Measurements from ENCODE around the gene AP5S1. TPM values are rescaled to one million over a fixed set of nuclear protein-coding genes. Genes with fewer than 3 reads are reported as not detected.

The AP5S1 gene
- total and polyA plus RNA-seq, 2 of the 4 experiments (the other 2 are of a cell fraction), result 10.1 to 11.7 TPM

GRCh38 chr20:3777381-3777715, 43.0 kb upstream of the AP5S1 start:
- peak overlapping the region; percentile 60; the same call in 1 of the 2 replicates for H3K9ac ChIP-seq (ENCODE audit: low read depth, low read length)
- WGBS, 2 experiments (ENCODE audit: extremely low coverage in 2 of 2, insufficient read length in 1 of 2), result 51% methylated on average over 5 of the region's 16 CpGs; no CpG with 5 or more reads in 1 of the 2 experiments

More at GRCh38 chr20:3777381-3777715, 43.0 kb upstream of the AP5S1 start:
- Histone ChIP-seq H2AK5ac (ENCODE audit: low read depth, low read length) (peak overlapping the region; percentile 54; the same call in 1 of the 2 replicates), H2BK15ac (ENCODE audit: low read depth, low read length) (no peak overlapping the region; the same call in 2 of the 3 replicates), H3K9me3 (ENCODE audit: control insufficient read depth, insufficient read depth, low read length) (no peaks in the 10 kb centered on the region), H3K79me1 (ENCODE audit: low read depth in 1 of 2, low read length in 2 of 2) (peaks cover 2 to 6% of the 10 kb centered on the region in 2 experiments; a peak in 2 of 4 replicates), H3K27ac (ENCODE audit: insufficient read depth, low read length) (no peak overlapping the region), H4K20me1 (ENCODE audit: insufficient read depth, low read length) (peaks cover 12% of the 10 kb centered on the region), H2AFZ (replicated peaks; ENCODE audit: low read length, poor library complexity) (peak overlapping the region; percentile 99), H3K4ac (ENCODE audit: low read depth, low read length) (peak overlapping the region; percentile 72), H2BK20ac (ENCODE audit: low read depth, low read length) (no peak overlapping the region), H3K18ac (ENCODE audit: low read depth, low read length) (no peak overlapping the region), H2AK9ac (replicated peaks; ENCODE audit: low read depth, low read length, poor library complexity) (peak overlapping the region; percentile 93), H3K4me3 (ENCODE audit: insufficient read depth, low read depth, low read length) (peak overlapping the region; percentile 39), H4K91ac (ENCODE audit: insufficient read depth, low read depth, low read length) (peak overlapping the region; percentile 16; the same call in 1 of the 2 replicates), H3K23ac (ENCODE audit: low read depth, low read length) (0 out of 2 replicates have a peak overlapping the region, but pooled peaks have one; percentile 21), H3K9me1 (ENCODE audit: insufficient read depth, low read length) (peaks cover 7% of the 10 kb centered on the region; the same call in 1 of the 2 replicates), H3K36me3 (ENCODE audit: control insufficient read depth, insufficient read depth, low read length) (no peaks in the 10 kb centered on the region), H3K14ac (replicated peaks; ENCODE audit: low read depth, low read length) (peak overlapping the region; percentile 69), H4K5ac (ENCODE audit: low read depth, low read length) (peak overlapping the region; percentile 64), H3K4me1 (ENCODE audit: control insufficient read depth, insufficient read depth, low read length) (peaks cover 4% of the 10 kb centered on the region; the same call in 1 of the 2 replicates), H2BK120ac (ENCODE audit: low read depth, low read length) (peak overlapping the region; percentile 48), H3K4me2 (ENCODE audit: low read depth, low read length) (peak overlapping the region; percentile 85), H3K27me3 (ENCODE audit: control insufficient read depth, insufficient read depth, low read length) (peaks cover 9% of the 10 kb centered on the region; the same call in 1 of the 2 replicates), H2BK5ac (ENCODE audit: low read depth, low read length, poor library complexity, severe bottlenecking) (no peak overlapping the region), H4K8ac (ENCODE audit: low read depth in 2 of 2, low read length in 2 of 2) (peak overlapping the region; percentile 42 to 79; a peak in 1 of 4 replicates), H3K56ac (ENCODE audit: extremely low read depth, insufficient read depth, low read length) (no peak overlapping the region)
- ATAC-seq (ENCODE audit: low read depth) (no peak), DNase-seq (no peak)
- no TSS peak for BruUV-seq (replicated peaks)
- ChIA-PET POLR2A (ENCODE audit: unreplicated experiment) (no interaction called here), CTCF (no interaction called here)
- dilution Hi-C loops (cut with HindIII; ENCODE audit: low sequenced_read_pairs, unreplicated experiment), result no loop called here
- intact Hi-C loops (cut with micrococcal nuclease), result no loop called here
- in situ Hi-C loops (cut with MboI; ENCODE audit: low sequenced_read_pairs), result no loop called here
- TF ChIP-seq SMC3 (IDR thresholded peaks at IDR 0.05; ENCODE audit: low read depth, low read length), result no peak
- TF ChIP-seq RCOR1 (IDR thresholded peaks at IDR 0.05; ENCODE audit: insufficient replicate concordance, low read length), result no peak
- TF ChIP-seq POLR2A (IDR thresholded peaks at IDR 0.05; ENCODE audit: low read depth, low read length), result no peak
- TF ChIP-seq ELK1 (IDR thresholded peaks at IDR 0.05; ENCODE audit: borderline replicate concordance, low read depth, low read length), result no peak
- no peak for TF ChIP-seq CEBPB (IDR thresholded peaks at IDR 0.05; ENCODE audit: low read depth, low read length)

All from IMR-90 (cell line).